GM18520 (cell line): Measurements from ENCODE around the gene PPP2R5D.

Source experiments
- ATAC-seq: cut with Tn5 transposase; IDR thresholded peaks from one replicate; pipeline ENCODE4 v1.9.1; 2021; ENCODE audit not compliant: unreplicated experiment

Gene PPP2R5D

DNA sequence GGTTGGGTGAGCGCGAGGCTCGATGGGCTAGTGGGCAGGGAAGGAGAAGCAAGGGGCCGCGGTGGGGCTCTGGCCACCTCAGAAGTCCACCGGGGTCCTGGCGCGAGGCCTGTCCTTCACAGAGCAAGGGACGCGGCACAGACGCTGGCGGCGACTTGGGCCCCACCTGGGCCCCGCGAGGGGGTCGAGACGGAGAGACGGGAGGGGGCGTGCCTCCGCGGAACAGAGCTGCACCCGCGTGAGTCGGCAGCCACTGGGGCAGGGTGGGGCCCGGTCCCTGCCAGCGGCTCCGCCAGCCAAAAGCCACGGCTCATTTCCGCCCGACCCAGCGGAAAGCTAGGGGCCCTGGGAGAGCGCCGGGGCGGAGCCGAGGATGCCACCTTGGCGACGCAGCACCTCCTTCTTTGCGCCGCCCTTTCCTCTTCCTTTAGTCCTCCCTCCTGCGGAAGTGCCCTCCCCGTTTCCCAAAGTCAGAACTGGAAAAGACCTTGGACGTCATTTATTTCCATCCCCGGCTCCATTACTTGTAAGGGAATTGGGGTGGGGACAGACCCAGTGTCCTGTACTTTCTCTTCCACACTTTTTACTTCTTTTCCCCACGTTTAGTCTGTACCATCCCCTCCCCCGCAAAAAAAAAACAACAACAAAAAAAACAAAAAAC lies 69.3 kb downstream of the PPP2R5D start, which contains the start of gene CUL7:
CUL7 (minus strand) TSS at position 307 of the 661 bp plus-strand sequence. CDS start 1,063 bp downstream, outside the sequence.
- peak; percentile 81 for ATAC-seq

DNA sequence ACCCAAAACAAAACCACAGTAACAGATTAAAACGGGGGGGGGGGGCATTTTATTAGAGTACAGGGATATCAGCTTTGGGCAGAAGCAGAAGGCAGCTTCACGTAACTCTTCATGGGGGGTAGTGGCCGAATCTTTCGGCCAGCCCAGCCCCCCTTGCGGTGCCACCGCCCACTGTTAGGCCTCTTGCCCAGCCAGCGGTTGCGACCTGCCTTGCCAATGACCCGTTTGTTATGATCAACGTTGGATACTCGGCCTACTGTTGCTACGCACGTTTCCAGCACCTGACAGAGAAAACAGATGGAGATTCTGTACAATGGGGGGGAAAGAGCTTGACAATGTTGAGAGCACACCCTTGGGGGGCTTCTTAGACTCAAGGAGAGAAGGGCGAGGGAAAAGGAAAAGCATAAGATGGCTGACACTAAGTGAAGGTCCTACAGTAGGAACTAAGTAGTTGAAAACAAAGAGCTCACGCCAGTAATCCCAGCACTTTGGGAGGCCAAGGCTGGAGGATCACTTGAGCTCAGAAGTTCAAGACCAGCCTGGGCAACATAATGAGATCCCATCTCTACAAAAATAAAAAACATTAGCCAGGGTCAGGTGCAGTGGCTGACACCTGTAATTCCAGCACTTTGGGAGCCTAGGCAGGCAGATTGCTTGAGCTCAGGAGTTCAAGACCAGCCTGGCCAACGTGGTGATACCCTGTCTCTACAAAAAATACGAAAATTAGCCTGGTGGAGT lies 70.0 kb downstream of the PPP2R5D start:
- ATAC-seq = no peak

DNA sequence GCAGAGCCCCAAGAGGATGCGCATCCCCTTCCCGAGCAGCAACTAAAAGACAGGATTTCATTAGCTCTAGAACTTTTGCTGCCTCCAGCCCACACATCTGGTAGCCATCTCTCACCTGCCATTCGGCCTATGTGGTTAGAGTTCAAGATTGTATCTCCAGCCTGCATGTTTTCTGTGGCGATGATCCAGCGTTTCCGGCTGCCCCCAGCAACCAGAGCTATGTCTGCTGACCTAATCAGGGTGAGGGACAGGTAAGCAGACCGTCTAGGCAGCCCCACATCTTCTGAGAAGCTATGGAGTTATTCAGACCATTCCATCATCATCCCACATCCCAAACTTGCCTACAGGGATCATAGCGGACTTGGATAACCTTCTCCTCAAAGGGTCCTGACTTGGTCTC lies 71.6 kb downstream of the PPP2R5D start:
- no peak for ATAC-seq

GRCh38 chr6:43058531-43058930 lies 74.2 kb downstream of the PPP2R5D start:
- no peak for ATAC-seq

GRCh38 chr6:43059168-43060033 lies 75.0 kb downstream of the PPP2R5D start, which contains the start of the genes KLC4 and MRPL2:
Gene KLC4 (plus strand): TSS chr6:43059631. CDS start chr6:43061336, 1,705 bp downstream.
Gene MRPL2 (minus strand): TSS chr6:43059434. CDS start chr6:43059381, 53 bp downstream.
- ATAC-seq = peak; percentile 95

DNA sequence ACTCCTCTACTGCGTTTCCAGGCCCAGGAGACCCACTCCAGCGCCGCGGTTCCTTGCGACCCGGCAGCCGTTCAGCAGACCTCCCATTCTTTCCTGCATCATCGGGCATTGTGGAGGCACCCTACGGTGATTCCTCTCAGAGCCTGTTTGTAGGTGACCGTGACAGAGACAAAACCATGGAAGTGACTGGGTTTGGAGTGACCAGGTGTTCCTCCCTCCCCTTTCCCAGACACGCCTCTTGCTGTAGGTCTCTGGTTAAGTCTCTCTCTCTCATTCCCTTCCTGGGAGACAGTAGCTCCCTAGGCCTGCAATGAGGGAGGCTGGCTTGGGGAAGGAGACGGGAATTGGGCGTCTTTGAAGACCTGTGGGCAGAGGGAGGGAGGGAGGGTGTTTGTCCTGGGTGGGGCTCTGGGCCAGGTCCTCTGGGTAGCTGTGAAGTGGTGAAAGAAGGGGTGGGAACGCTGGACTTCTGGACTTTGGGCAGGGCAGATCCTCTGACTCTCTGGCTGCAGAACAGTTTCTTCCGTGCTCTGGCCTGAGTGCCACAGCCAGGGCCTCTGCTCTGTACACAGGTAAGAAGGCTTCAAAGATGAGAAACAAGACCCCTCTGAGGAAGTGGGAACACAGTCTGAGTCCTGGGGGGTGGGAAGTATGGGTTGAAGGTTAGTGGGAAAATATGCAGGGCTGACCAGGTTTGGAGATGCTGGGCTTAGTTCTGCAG lies 75.8 kb downstream of the PPP2R5D start:
- no peak for ATAC-seq

GRCh38 chr6:43060755-43061633 lies 76.6 kb downstream of the PPP2R5D start:
- no peak for ATAC-seq

DNA sequence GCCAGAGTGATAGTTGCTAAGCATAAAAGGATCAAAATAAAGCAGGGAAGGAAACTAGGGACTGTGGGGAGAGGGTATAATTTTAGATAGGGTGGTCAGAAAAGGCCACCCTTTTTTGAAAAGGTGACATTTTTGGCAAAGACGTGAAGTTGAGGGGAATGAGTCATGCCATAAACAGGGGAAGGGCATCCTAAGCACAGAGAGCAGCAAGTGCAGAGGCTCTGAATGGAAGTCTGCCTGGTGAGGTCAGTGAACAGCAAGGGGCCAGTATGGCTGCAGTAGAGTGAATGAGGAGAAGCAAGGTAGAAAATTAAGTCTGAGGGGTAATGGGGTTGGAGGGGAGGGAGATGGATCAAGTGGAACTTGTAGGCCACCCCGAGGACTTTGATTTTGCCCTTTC lies 77.5 kb downstream of the PPP2R5D start:
- ATAC-seq = no peak
